GM21447 (cell line): Measurements from ENCODE around the gene MUC12.

ENCODE experiments used
- ATAC-seq: cut with Tn5 transposase; IDR thresholded peaks from one replicate; pipeline ENCODE4 v1.9.1; 2021; ENCODE audit not compliant: unreplicated experiment

Gene MUC12

DNA sequence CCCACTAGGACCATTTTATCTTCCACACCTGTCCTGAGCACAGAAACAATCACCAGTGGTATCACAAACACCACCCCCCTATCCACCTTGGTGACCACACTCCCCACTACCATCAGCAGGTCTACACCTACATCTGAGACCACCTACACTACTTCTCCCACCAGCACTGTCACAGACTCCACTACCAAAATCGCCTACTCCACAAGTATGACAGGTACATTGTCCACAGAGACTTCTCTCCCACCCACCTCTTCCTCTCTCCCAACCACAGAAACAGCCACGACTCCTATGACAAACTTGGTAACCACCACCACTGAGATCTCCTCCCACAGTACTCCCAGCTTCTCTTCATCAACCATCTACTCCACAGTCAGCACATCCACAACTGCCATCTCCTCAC, 16.7 kb upstream of the MUC12 start:
- no peak for ATAC-seq

DNA sequence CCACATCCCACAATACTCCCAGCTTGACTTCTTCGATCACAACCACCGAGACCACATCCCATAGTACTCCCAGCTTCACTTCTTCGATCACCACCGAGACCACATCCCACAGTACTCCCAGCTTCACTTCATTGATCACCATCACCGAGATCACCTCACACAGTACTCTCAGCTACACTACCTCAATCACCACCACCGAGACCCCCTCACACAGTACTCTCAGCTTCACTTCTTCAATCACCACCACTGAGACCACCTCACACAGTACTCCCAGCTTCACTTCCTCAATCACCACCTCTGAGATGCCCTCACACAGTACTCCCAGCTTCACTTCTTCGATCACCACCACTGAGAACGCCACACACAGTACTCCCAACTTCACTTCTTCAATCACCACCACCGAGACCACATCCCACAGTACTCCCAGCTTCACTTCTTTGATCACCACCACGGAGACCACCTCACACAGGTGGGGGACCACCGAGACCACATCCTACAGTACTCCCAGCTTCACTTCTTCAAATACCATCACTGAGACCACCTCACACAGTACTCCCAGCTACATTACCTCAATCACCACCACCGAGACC, 11.4 kb upstream of the MUC12 start:
- ATAC-seq = no peak

DNA sequence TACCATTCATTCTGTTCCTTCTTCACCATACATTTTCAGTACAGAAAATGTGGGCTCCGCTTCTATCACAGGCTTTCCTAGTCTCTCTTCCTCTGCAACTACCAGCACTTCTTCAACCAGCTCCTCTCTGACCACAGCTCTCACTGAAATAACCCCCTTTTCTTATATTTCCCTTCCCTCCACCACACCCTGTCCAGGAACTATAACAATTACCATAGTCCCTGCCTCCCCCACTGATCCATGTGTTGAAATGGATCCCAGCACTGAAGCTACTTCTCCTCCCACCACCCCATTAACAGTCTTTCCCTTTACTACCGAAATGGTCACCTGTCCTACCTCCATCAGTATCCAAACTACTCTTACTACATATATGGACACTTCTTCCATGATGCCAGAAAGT, 9.5 kb upstream of the MUC12 start:
- ATAC-seq = no peak

DNA sequence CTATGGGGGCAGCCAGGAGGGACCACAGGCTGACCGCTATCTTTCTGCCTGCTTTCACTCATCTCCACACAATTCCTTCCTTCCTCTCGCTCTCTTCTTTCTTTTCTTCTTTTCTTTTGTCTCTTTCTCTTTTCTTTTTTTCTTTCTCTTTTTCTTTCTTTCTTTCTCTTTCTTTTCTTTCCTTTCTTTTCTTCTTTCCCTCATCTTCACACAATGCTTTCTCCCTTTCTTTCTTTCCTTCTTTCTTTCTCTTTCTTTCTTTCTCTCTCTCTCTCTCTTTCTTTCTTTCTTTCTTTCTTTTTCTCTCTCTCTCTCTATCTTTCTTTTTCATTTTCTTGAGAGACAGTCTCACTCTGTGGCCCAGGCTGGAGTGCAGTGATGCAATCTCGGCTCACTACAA, 6.8 kb upstream of the MUC12 start:
- no peak for ATAC-seq

DNA sequence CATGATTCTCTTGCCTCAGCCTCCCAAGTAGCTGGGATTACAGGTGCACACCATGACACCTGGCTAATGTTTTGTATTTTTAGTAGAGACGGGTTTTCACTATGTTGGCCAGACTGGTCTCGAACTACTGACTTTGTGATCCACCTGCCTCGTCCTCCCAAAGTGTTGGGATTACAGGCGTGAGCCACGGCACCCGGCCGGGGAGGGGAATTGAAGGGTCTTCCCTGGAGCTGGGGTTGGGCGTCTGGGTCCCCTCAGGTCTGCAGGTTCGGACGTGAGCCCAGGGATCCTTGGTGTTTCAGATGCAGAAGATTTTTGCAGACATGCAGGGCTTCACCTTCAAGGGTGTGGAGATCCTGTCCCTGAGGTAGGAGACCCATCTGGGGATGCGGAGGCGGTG, 6.0 kb upstream of the MUC12 start:
- ATAC-seq = no peak

DNA sequence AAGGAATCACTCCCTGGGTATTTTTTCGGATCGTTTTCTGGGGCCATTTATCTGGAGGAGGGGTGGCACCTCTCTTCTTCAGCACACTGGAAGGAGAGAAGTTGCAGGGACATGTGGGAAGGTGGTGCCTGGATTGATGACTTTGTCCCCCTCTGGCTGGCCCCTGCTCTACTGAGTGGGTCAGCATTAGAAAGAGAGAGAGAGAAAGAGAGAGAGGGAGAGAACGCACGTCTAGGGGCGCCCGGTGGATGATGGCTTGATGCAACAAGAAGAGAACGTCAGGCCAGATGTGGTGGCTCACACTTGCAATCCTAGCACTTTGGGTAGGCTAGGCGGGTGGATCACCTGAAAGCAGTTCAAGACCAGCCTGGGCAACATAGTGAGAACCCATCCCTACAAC, 5.5 kb upstream of the MUC12 start:
- ATAC-seq = no peak

DNA sequence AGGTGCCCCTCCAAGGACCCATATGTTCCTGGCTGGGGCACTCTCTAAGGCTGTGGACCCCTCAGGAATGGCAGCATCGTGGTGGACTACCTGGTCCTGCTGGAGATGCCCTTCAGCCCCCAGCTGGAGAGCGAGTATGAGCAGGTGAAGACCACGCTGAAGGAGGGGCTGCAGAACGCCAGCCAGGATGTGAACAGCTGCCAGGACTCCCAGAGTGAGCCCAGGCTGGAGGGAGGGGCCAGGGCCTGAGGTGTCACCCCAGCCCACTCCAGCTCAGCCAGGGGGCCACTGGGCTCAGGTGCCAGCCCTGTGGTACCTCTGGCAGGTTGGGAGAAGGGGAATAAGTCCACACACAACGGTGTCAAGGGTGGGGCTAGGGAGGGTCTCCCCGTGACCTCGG, 4.7 kb upstream of the MUC12 start:
- no peak for ATAC-seq

DNA sequence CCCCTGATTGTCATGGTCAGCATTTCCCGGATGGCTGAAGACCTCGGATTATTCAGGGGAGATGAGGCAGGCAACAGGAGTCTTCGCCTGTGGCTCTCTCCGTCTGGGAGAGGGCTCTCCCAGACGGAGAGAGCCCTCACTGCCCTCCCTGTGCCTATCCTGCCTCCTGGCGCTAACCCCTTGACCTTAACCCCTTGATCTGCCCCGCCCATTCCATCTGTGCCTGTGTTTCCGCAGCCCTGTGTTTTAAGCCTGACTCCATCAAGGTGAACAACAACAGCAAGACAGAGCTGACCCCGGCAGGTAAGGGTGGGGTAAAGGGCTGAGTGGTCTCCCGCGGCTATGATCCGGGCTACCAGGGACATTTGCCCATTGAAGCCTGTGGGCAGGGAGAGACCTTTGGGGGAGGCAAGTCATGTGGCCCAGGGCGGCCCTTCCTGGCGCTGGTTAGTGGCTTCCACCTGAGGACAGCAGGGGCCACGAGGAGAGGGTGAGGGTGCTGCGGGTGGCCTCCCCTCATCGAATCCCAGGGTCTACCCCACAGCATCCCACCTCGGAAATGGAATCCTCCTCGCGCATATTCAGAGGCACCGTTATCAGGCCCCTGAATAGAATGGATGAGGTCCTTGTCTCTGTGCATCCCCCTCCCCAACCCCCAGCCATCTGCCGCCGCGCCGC, 4.2 kb upstream of the MUC12 start:
- ATAC-seq = no peak

DNA sequence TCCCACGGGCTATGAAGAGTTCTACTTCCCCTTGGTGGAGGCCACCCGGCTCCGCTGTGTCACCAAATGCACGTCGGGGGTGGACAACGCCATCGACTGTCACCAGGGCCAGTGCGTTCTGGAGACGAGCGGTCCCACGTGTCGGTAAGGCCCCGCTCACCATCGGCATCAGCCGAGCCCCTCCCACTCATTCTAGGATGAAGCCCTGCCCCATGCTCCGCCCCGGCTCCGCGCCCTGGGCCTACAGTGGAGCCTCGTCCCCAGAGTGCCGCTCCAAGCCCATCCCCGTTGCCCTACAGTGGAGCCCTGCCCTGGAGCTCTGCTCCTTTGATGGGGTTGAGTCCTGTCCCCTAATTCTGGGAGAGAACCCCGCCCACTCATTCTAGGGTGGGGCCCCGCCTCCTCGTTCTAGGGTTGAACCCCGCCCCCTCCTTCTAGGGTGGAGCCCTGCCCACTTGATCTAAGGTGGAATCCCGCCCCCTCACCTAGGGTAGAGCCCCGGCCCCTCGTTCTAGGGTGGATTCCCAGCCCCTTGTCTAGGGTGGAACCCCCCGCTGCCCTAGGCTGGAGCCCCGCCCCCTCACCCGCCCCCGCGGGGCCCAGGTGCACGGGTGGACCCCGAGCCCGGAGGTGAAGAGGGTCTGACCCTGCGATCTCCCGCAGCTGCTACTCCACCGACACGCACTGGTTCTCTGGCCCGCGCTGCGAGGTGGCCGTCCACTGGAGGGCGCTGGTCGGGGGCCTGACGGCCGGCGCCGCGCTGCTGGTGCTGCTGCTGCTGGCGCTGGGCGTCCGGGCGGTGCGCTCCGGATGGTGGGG, 3.4 kb upstream of the MUC12 start:
- ATAC-seq = no peak

DNA sequence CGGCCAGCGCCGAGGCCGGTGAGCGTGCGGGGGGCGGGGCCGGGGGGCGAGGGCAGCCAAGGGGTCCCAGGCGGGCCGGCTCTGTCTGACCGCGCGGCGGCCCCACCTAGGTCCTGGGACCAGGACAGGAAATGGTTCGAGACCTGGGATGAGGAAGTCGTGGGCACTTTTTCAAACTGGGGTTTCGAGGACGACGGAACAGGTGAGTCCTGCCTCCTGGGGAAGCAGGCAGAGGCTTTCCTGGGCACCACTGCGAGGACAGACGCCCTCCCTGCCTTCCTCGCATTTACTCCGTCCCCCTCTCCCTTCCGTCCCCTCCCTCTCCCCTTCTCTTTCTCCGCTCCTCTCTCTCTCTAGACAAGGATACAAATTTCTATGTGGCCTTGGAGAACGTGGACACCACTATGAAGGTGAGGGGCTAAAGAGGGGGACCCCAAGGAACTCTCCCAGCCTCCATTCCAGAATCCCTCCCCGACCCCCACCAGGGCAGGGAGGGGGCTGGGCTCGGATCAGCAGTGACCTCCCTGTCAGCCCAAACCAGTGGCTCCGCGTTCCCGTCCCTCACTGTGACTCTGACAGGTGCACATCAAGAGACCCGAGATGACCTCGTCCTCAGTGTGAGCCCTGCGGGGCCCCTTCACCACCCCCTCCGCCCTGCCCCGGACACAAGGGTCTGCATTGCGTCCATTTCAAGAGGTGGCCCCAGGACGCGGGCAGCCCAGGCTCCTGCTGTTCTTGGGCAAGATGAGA, 2.6 kb upstream of the MUC12 start:
- no peak for ATAC-seq

DNA sequence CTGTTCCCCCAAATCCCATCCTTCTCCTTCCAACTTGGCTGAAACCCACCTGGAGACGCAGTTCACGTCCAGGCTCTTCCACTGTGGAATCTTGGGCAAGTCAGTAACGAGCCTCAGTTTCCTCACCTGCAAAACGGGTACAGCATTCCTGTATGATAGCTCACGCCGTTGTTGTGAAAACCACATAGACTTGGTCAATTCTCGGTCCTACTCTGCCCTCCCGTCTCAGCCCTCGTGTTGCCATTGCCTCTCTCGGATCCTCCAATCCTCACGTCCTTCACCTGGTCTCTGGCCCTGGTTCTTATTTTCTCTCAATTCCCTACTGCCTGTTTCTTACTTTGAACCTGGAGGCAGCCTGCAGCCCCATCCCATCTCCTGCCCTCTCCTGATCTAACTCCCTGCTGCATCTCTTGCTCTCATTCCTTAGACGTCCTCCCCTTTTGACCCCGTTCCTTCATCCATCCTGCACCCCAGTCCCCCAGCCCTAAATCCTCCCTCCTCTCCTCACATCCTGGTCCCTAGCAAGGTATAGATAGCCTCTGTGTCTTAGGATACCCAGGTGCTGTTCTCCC, 2.0 kb upstream of the MUC12 start:
- ATAC-seq = no peak

DNA sequence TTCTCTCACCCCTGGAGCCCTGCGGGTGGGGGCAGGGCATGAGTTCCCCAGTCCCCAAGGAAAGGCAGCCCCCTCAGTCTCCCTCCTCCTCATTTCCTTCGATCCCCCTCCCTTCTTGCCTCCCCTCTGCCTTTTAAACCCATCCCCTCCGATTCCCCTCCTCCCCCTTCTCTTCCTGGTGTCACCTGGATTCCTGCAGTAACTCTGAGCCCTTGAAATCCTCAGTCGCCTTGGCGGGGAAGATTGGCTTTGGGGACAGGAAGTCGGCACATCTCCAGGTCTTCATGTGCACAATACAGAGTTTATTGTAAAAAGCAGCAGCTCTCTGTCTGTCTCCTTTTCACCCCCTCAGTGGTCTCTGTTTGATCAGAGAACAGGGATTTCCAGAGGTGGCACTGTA, 1.3 kb upstream of the MUC12 start:
- no peak for ATAC-seq

DNA sequence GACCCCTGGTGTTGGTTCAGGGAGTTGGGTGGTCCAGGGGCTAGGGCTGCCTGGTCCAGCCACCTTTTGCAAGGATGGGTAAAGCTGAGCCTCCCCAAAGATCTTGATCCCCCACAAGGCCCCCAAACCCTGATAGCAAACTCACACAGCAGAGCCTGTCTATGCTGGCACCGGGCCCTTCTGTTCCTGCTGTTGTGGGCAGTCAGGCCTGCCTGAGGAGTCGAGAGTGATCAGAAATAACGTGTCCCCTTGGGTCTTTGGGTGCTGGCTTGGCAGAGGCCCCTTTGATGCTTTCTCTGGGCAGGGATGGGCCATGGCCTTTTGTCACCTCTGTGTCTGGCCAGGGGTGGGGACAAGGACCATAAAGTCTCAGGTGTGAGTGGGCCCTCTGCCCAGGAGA, 715 bp upstream of the MUC12 start:
- ATAC-seq = no peak

DNA sequence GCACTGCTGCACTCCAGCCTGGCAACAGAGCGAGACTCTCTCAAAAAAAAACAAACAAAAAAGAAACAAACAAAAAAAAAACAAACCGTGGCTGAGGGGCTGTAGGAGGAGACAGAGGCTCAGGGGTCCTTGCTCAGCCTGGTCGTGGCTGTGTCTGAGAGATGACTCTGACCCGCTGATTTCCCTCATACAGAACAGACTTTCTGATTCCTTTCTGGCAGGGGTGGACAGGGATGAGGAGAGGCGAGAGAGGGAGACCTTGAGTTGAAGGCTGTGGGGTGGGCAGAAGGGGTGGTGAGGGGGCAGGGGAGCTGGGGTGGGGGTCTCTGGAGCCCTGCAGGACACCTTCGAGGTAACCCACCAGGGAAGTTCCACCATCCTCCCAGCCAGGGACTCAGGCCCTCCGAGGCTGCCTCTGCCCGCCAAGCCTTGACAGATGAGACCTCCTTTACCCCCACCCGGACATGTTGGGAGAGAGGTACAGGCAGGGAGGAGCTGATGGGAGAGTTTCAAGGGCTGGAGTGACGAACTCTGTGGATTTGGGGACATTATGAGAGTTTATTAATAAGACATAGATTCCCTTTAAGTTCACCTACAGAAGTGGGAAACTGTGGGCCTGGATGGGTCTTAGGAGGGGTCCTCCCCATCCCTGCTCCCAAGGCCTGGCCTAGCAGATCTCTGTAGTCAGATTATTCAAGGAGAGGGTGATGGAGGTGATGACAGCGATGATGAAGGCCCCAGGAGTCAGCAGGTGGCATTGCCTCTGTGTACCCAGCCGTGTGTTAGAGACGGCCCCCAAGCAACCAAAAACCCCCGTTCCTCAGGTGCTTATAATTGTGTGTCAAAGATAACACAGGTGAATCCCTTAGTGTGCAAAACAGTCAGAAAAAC, 2.0 kb downstream of the MUC12 start:
- no peak for ATAC-seq

DNA sequence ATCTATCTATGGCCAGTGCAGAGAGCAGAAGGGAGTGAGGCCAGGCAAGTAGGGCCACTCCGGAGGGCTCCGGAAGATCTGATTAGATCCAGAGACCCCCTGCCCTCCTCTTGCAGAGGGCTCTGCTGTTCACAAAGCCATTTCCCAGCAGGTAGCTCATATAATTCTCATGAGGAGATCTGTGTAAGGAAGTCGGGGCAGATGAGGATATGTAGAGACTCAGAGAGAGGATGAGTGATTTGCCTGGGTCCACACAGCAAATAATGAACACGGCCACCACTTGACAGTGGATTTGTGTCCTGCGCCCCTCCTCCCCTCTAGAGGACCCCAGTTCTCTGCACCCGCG, 2.6 kb downstream of the MUC12 start:
- ATAC-seq = no peak

DNA sequence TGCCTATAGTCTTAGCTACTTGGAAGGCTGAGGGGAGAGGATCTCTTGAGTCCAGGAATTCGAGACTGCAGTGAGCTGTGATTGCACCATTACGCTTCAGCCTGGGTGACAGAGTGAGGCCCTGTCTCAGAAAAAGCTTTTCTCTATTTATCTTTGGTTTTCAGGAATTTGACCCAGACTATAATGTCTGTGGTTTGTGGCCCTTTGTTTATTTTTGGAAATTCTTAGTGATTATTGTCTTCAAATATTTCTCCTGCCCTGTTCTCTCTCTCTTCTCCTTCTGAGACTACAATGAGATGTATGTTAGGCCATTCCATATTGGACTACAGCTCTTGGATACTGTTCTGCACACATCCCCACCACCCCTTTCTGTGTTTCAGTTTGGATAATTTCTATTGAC, 4.7 kb downstream of the MUC12 start:
- no peak for ATAC-seq

DNA sequence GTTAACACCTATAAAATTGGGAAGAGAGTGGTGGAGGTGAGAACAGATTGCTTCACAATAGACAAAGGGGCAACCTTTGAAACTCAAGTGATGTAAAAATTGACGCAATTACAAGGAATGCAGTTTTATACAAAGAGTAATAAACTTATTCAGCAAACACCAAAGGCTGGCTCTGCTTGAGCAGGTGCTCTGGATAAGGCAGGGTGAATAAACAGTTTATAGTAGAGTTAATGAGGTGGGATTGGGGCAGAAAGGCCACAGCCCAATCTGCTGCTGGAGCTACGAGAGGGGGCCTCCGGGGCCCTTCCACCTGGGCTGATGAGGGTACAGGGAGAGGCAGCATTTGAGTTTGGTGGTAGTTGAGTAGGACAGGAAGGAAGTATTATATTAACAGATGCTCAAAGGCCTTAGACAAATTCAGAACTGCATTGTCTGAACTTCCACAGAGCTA, 6.0 kb downstream of the MUC12 start:
- ATAC-seq = no peak

DNA sequence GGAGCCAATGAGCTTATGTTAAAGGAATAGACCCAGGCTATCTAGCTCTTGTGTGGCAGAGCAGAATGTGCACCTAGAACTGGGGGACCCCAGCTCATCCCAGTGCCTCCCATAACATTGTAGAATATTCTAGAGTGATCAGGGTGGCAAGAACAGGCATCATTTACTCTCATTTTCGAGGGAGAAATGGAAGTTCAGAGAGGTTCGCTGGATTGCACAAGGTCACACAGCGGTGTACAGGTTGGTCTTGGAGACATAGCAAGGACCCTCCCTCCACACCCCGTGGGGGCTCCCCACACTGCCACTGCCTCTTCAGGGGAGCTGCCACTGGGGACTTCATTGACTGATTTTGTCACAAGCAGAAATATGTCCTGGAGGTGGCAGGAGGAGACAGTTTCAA, 8.9 kb downstream of the MUC12 start:
- no peak for ATAC-seq

DNA sequence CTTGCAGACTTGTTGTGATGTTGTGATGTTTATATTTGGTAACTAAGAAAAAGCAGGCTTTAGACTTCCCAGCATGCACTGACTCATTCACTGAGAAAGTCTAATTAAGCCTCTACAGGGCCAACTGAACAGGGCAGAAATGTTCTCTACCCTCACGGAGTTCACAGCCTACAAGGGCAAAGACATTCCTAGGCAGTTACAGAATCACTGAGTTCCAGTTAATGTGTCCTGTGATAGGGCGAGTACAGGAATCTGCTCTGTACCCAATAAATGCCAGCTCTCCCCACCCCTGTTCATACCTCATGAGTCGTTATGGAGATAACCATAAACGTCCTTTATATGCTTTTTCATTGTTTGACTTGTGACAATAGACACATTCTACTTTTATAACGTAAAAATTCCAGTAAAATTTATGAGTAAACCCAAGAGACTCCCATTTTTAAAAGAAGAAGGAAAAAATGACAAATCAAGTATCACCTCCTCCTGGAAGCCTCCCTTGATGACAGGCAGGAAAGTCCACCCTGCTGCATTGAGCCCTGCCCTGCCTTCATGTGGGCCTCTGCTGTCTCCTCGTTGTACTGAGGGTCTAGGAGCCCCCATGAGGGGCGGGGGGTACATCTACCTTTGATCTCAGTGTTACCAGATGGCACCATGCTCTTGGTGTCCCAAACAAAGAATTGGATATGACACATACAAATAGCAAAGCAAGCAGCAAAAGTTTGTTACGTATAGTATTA, 14.3 kb downstream of the MUC12 start:
- no peak for ATAC-seq
